ENCODE results near the gene LNPEP.

LNPEP gene

DNA sequence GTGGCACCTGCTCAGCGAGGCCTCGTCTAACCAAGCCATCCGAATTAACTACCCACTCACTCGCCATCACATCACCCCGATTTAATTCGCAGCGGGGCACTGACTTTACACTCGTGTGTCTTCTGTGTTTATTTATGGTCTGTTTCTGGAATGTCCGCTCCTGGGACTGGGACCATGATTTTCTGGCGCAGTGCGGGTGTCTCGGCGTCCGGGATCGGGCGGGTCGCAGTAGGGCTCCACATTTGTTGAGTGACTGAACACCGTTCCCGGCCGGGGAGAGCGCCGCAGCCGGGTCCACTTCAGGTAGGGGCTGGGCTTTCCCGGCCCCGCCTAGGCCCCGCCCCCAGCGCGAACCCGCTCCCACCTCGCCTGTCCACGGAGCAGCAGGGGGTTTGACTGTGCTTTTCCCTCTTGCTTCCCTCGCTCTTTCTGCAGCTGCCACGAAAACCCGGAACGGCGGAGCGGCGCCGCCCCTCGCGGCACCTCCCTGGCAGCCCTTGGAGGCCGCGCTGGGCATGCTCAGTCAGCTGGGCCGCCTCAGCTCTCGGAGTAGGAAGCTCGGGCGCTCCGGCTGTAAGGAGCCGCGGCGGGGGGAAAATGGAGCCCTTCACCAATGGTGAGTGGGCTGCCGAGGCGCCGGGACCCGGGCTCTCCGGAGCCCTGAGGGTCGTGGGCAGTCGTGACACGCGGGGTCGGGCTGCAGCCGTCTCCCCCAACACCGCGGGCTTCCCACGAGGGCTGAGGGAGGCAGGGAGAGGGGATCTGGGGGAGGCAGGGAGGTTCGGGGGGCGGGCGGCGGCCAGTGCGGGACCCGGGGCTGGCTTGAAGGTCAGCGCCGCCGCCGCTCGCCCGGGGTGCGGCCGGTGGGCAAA lies at the start of gene LNPEP:
Gene LNPEP, plus strand, starts transcription at position 522 of the 872 bp plus-strand sequence. Its CDS starts 76 bp downstream, at position 598.
- peak; percentile 97 to 99 for DNase-seq (ENCODE audit: low read depth in 2 of 2)
- TF ChIP-seq, protein P1, sequence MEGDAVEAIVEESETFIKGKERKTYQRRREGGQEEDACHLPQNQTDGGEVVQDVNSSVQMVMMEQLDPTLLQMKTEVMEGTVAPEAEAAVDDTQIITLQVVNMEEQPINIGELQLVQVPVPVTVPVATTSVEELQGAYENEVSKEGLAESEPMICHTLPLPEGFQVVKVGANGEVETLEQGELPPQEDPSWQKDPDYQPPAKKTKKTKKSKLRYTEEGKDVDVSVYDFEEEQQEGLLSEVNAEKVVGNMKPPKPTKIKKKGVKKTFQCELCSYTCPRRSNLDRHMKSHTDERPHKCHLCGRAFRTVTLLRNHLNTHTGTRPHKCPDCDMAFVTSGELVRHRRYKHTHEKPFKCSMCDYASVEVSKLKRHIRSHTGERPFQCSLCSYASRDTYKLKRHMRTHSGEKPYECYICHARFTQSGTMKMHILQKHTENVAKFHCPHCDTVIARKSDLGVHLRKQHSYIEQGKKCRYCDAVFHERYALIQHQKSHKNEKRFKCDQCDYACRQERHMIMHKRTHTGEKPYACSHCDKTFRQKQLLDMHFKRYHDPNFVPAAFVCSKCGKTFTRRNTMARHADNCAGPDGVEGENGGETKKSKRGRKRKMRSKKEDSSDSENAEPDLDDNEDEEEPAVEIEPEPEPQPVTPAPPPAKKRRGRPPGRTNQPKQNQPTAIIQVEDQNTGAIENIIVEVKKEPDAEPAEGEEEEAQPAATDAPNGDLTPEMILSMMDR (IDR thresholded peaks at IDR 0.05; ENCODE audit: low read depth, low read length) = no peak
- peak within 1 kb of the TSS; percentile 84 to 85 for H3K4me3 ChIP-seq (replicated peaks in 1 of 2; ENCODE audit: low read depth in 2 of 2, low read length in 2 of 2)

DNA sequence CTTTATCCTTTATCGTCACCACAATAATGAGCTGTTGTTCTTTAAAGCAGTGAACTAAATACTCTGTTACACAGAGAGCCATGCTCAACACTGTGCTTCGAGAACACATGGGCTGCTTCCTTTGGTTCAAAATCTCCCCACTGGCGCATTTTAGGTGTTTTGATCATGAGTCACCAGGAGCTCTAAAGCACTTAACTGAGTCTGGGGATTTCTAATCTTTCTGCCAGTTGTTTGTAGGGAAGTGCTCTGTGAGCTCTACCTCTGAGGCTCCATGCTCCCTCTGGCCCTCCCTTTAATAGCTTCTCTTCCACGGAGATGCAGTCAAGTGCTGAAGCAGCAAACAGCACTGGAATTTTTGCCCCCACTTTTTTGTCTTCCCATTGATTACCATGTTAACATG lies 42.5 kb upstream of the LNPEP start:
- no peak overlapping the region for H3K4me3 ChIP-seq (replicated peaks in 1 of 2; ENCODE audit: low read depth in 2 of 2, low read length in 2 of 2)
- TF ChIP-seq, protein P1 (IDR thresholded peaks at IDR 0.05; ENCODE audit: low read depth, low read length) = no peak
- peak; percentile 80 to 90 for DNase-seq (ENCODE audit: low read depth in 2 of 2)

DNA sequence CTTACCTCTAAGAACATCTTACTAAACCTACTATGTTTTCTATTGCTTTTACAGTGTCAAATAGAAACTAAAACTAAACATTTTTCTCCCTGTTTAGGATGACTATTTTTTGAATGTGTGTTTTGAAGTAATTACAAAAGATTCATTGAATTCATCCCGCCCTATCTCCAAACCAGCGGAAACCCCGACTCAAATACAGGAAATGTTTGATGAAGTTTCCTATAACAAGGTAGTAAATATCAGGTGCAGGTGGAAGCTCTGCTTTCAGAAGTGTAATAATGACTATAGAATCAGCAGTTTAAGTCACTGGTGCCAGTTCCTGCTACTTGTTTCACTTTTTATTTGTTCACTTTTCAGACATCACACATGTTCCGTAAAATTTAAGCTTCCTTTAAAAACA lies 39.6 kb upstream of the LNPEP start:
- H3K4me3 ChIP-seq (replicated peaks in 1 of 2; ENCODE audit: low read depth in 2 of 2, low read length in 2 of 2) = no peak overlapping the region
- DNase-seq (ENCODE audit: low read depth in 2 of 2) = no peak
- TF ChIP-seq, protein P1 (IDR thresholded peaks at IDR 0.05; ENCODE audit: low read depth, low read length) = no peak

DNA sequence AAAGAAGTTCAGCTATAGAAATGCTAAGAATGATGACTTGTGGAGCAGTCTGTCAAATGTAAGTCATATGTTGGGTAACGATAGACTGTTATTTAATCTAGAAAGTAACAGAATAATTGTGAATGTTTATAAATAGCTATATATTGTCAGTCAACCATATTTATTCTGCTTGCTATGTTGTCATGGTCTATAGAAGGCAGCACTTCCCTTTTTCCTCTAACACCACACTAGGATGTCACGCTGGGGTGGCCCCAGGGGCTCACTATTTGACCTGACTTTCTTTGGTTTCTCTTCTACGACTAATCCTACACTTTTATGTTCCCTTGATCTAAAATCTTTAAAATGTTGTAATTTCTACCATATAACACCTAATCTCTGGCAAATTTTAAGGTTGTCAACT lies 39.1 kb upstream of the LNPEP start:
- DNase-seq (ENCODE audit: low read depth in 2 of 2) = no peak
- TF ChIP-seq, protein P1 (IDR thresholded peaks at IDR 0.05; ENCODE audit: low read depth, low read length) = no peak
- no peak overlapping the region for H3K4me3 ChIP-seq (replicated peaks in 1 of 2; ENCODE audit: low read depth in 2 of 2, low read length in 2 of 2)

GRCh38 chr5:96901384-96901783 lies 34.5 kb upstream of the LNPEP start:
- TF ChIP-seq, protein P1 (IDR thresholded peaks at IDR 0.05; ENCODE audit: low read depth, low read length) = no peak
- H3K4me3 ChIP-seq (replicated peaks in 1 of 2; ENCODE audit: low read depth in 2 of 2, low read length in 2 of 2) = no peak overlapping the region
- DNase-seq (ENCODE audit: low read depth in 2 of 2) = no peak

DNA sequence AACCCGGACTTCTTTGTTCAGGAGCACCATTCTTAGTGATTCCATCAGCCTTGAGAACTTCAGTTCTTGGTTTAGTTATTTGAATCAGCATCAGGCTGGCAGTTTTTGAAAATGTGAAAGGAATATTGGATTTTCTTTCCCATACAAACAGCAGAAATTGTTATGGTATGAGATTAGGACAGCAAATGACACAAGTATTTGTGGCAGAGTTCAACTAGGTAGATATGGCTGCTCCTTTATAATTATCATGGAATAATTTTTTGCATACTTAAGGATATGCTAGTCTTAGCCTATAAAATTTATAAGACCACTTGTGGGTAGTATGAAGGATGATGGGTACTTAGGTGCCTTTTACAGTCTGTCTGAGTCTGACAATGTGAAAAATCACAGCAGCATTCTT lies 34.0 kb upstream of the LNPEP start:
- no peak overlapping the region for H3K4me3 ChIP-seq (replicated peaks in 1 of 2; ENCODE audit: low read depth in 2 of 2, low read length in 2 of 2)
- no peak for DNase-seq (ENCODE audit: low read depth in 2 of 2)
- TF ChIP-seq, protein P1 (IDR thresholded peaks at IDR 0.05; ENCODE audit: low read depth, low read length) = no peak

Data from cardiac fibroblast (primary cell).